T47D (cell line): Measurements from ENCODE around the gene TEX26.

Source experiments
- DNase-seq, 2 experiments: peaks; one replicate each; pipeline versions ENCODE4 v3.0.0 to v3.0.0-alpha.2; 2011 to 2012; ENCODE audit warnings: low read depth in 1 of 2, low spot score in 1 of 2
- JUND ChIP-seq: IDR thresholded peaks from 2 replicates; pipeline ENCODE4 v1.6.1; 2012; ENCODE audit warnings: low read depth
- in situ Hi-C: cut with HindIII; loops from 2 replicates; pipeline ENCODE4 v1.10.0; 2016; ENCODE audit warnings: low sequenced_read_pairs, low pct_unique_long_range_greater_than_20kb

The TEX26 gene

DNA sequence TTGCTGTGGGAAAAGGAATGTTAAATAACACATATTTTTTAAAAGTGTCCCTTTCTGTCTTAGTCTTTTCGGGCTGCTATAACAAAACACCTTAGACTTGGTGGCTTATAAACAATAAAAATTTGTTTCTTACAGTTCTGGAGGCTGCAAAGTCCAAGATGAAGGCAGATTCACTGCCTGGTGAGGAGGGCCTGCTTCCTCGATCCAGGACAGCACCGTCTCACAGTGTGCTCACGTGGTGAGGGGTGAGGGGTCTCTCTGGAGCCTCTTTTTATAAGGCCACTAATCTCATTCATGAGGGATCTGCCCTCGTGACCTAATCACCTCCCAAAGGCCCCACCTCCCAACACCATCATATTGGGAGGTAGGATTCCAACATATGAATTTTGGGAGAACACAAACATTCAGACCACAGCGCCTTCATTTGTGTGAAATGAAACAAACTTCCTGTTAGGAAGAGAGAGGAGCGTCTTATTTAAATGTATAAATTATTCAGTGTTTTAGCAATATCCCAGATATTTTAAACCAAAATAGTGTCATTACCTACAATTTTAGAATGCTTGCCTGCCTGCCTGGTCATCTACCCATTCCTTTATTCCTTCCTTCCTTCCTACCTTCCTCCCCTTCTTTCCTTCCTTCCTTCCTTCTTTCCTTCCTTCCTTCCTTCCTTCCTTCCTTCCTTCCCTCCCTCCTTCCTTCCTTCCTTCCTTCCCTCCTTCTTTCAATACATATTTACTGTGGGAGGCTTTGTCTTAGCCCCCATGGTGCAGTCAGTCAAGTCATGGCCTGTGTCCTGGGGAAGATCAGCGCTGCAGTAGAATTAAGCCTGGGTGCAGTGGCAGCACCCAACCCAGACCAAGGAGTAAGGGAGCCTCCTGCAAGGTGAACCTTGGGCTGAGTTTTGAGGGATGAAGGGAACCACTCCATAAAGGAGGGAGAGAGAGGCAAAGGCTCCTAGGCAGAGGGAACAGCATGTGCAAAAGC is 84.2 kb downstream of the TEX26 start:
- DNase-seq = no peak
- in situ Hi-C loops = no loop called here
- TF ChIP-seq JUND = no peak

GRCh38 chr13:31018511-31018910 is 86.1 kb downstream of the TEX26 start:
- in situ Hi-C loops = no loop called here
- no peak for TF ChIP-seq JUND

DNA sequence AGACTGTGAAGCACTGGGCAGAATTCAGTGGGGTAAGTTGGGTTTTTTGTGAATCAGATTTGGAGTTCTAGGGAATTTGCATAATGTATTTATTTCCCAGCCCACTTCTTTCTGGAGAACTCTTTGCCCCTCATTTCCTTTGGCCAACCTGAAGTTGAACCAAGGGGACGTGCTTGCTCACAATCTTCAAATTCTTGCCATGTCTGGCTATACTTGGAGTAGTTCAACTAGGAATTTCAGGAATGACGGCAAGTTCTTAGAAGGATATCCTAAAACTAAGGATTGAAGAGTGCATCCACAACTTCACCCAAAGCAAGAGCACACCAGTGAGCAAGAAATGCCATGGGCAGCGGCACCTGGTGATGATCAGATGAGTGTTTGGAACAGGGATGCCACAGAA is 88.5 kb downstream of the TEX26 start:
- no peak for DNase-seq
- TF ChIP-seq JUND = no peak
- in situ Hi-C loops = no loop called here

More at GRCh38 chr13:31018511-31018910, 86.1 kb downstream of the TEX26 start:
- no peak for DNase-seq

DNA sequence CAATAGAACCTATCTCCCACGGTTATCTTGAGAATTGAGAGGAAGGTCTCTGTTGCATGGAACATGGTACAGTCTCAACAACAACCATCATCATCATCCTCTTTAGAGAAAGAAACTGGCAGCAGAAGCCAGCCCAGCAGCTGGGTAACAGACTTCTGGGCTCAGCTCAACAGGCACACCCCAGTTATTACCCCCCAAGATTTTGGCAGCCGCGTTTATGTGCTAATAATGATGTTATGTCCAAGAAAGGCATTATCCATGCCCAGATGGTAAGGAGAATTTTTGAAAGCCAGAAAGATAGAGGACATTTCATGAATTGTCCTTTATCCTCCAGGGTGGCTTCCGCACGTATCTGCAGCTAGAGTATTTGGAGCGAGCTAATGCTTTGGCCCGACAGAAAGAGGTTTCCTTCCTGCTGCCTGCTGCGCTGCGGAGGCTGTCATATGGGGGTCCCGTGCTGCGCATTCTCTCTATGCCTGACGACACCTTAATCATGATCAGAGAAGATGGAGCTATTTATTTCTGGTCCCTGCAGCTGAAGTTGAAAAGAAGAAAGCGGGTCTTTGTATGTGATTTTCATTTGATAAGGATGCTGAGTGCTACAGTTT is 89.9 kb downstream of the TEX26 start:
- in situ Hi-C loops = no loop called here
- TF ChIP-seq JUND = no peak
- DNase-seq = no peak

- in situ Hi-C loops = no loop called here
- TF ChIP-seq JUND = no peak
- DNase-seq = no peak
These were observed 90.6 kb downstream of the TEX26 start for GRCh38 chr13:31022928-31023530.
